ENCODE measurements around the gene PDZD7. TPM values are rescaled to one million over a fixed set of nuclear protein-coding genes. Genes with fewer than 3 reads are reported as not detected.

The PDZD7 gene
- total and polyA plus RNA-seq, 2 donors (not counting 3 experiments of a cell fraction or from before 2014, with no cell fraction given), result 0.41 to 1.6 TPM

DNA sequence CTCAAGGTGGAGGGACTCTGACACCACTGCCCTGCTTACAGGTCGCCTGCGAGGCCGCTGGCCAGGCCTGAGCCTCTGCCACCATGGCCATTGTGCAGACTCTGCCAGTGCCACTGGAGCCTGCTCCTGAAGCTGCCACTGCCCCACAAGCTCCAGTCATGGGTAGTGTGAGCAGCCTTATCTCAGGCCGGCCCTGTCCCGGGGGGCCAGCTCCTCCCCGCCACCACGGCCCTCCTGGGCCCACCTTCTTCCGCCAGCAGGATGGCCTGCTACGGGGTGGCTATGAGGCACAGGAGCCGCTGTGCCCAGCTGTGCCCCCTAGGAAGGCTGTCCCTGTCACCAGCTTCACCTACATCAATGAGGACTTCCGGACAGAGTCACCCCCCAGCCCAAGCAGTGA lies 28.5 kb downstream of the PDZD7 start:
- dilution Hi-C loops (cut with MboI; ENCODE audit: extremely low pct_ligation_motif_present, low sequenced_read_pairs) (no loop called here), intact Hi-C loops (cut with micrococcal nuclease) (no loop called here)
- Histone ChIP-seq H3K4me2 (ENCODE audit: insufficient read depth, low read length) (no peak overlapping the region), H2AFZ (ENCODE audit: low read depth, low read length) (no peak overlapping the region), H3K27me3 (ENCODE audit: control insufficient read depth in 2 of 2, insufficient read depth in 2 of 2, low read length in 2 of 2) (no peaks in the 10 kb centered on the region), H3K9me3 (replicated peaks; ENCODE audit: control insufficient read depth, insufficient read depth, low read length) (no peaks in the 10 kb centered on the region), H3K9me1 (replicated peaks; ENCODE audit: control insufficient read depth, extremely low read depth, insufficient read depth, low read length) (no peaks in the 10 kb centered on the region), H3K4me3 (replicated peaks in 1 of 3; ENCODE audit: insufficient read depth in 1 of 3, low read depth in 1 of 3, low read length in 3 of 3) (no peak overlapping the region), H3K4me1 (ENCODE audit: control insufficient read depth, extremely low read depth, insufficient read depth, low read length) (peaks cover 28% of the 10 kb centered on the region), H3K27ac (ENCODE audit: insufficient read depth, low read depth, low read length) (peak overlapping the region; percentile 40), H3K79me2 (ENCODE audit: control insufficient read depth, insufficient read depth, low read length) (peaks cover 34% of the 10 kb centered on the region), H4K20me1 (replicated peaks; ENCODE audit: control insufficient read depth, extremely low read depth, insufficient read depth, low read length) (no peaks in the 10 kb centered on the region), H3K9ac (replicated peaks; ENCODE audit: extremely low read depth, insufficient read depth, low read length) (no peak overlapping the region), H3K36me3 (ENCODE audit: control insufficient read depth in 2 of 2, extremely low read depth in 1 of 2, insufficient read depth in 2 of 2, low read length in 2 of 2) (peaks cover 15 to 33% of the 10 kb centered on the region in 2 experiments)
- no peak for DNase-seq (ENCODE audit: low read depth, low spot score)
- no peak for FAIRE-seq
- ChIA-PET POLR2A (no interaction called here), CTCF (interaction anchor here (1.6 to 2.9 kb wide), 2 partner anchors 9 to 64 kb away, joined by 3 to 18 read pairs; no protein-coding TSS in a partner anchor)
- BruUV-seq (replicated peaks), result no TSS peak
- TF ChIP-seq POLR2AphosphoS5 (IDR thresholded peaks at IDR 0.05; ENCODE audit: insufficient read depth, low read depth, low read length) (no peak), GATA2 (IDR thresholded peaks at IDR 0.05; ENCODE audit: insufficient read depth, insufficient read length, low read depth, low read length) (no peak), MYC (IDR thresholded peaks at IDR 0.05; ENCODE audit: low read depth, low read length) (no peak), JUN (IDR thresholded peaks at IDR 0.05; ENCODE audit: borderline replicate concordance, insufficient read depth, insufficient read length, low read depth) (no peak), EZH2 (IDR thresholded peaks at IDR 0.05; ENCODE audit: borderline replicate concordance, low read depth, low read length, severe bottlenecking) (no peak)
- TF ChIP-seq, protein P1, sequence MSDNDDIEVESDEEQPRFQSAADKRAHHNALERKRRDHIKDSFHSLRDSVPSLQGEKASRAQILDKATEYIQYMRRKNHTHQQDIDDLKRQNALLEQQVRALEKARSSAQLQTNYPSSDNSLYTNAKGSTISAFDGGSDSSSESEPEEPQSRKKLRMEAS (IDR thresholded peaks at IDR 0.05; ENCODE audit: insufficient read depth, insufficient read length), result no peak

DNA sequence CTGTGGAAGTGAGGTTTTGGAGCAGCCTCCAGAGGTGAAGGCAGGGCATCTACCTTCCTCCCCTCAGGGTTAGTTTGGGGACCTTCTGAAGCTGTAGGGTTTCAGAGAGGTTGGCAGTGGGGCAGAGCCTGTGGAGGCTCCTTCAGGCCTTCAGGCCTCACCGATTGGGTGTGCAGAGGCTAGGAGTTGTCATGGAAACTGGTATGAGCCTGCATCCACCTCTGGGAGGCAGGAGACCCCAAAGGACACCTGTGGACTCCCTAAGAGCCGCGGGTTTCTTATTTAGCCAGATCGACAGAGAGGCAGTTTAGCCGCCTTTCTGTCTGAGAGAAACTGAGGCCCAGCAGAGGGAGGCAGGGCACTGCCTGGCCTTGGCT lies 29.3 kb downstream of the PDZD7 start:
- peaks cover 13 to 29% of the 10 kb centered on the region in 2 experiments for H3K36me3 ChIP-seq (ENCODE audit: control insufficient read depth in 2 of 2, extremely low read depth in 1 of 2, insufficient read depth in 2 of 2, low read length in 2 of 2)
- H3K9me3 ChIP-seq (replicated peaks; ENCODE audit: control insufficient read depth, insufficient read depth, low read length), result no peaks in the 10 kb centered on the region
- H3K79me2 ChIP-seq (ENCODE audit: control insufficient read depth, insufficient read depth, low read length), result peaks cover 34% of the 10 kb centered on the region
- TF ChIP-seq, protein P1 (IDR thresholded peaks at IDR 0.05; ENCODE audit: insufficient read depth, insufficient read length), result no peak
- TF ChIP-seq GATA2 (IDR thresholded peaks at IDR 0.05; ENCODE audit: insufficient read depth, insufficient read length, low read depth, low read length), result no peak
- TF ChIP-seq FOS (IDR thresholded peaks at IDR 0.05; ENCODE audit: borderline replicate concordance, insufficient read depth, low read length), result no peak
- TF ChIP-seq POLR2A (IDR thresholded peaks at IDR 0.05; ENCODE audit: low read depth, low read length), result no peak
- no peak for TF ChIP-seq EZH2 (IDR thresholded peaks at IDR 0.05; ENCODE audit: borderline replicate concordance, low read depth, low read length, severe bottlenecking)
- TF ChIP-seq, protein P2, sequence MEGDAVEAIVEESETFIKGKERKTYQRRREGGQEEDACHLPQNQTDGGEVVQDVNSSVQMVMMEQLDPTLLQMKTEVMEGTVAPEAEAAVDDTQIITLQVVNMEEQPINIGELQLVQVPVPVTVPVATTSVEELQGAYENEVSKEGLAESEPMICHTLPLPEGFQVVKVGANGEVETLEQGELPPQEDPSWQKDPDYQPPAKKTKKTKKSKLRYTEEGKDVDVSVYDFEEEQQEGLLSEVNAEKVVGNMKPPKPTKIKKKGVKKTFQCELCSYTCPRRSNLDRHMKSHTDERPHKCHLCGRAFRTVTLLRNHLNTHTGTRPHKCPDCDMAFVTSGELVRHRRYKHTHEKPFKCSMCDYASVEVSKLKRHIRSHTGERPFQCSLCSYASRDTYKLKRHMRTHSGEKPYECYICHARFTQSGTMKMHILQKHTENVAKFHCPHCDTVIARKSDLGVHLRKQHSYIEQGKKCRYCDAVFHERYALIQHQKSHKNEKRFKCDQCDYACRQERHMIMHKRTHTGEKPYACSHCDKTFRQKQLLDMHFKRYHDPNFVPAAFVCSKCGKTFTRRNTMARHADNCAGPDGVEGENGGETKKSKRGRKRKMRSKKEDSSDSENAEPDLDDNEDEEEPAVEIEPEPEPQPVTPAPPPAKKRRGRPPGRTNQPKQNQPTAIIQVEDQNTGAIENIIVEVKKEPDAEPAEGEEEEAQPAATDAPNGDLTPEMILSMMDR (IDR thresholded peaks at IDR 0.05; ENCODE audit: extremely low read depth in 1 of 2, insufficient read depth in 1 of 2, low read depth in 1 of 2, low read length in 2 of 2), result no peak
- no peak for TF ChIP-seq POLR2AphosphoS5 (IDR thresholded peaks at IDR 0.05; ENCODE audit: insufficient read depth, low read depth, low read length)
- no peak for TF ChIP-seq JUN (IDR thresholded peaks at IDR 0.05; ENCODE audit: borderline replicate concordance, insufficient read depth, insufficient read length, low read depth)
- TF ChIP-seq MYC (IDR thresholded peaks at IDR 0.05; ENCODE audit: low read depth, low read length), result no peak
- ChIA-PET POLR2A (no interaction called here), CTCF (interaction anchor here (1.6 to 12.6 kb wide), 3 partner anchors 10 to 65 kb away, joined by 3 to 254 read pairs (median 18); no protein-coding TSS in a partner anchor)
- no peaks in the 10 kb centered on the region for H3K27me3 ChIP-seq (ENCODE audit: control insufficient read depth in 2 of 2, insufficient read depth in 2 of 2, low read length in 2 of 2)
- H4K20me1 ChIP-seq (replicated peaks; ENCODE audit: control insufficient read depth, extremely low read depth, insufficient read depth, low read length), result no peaks in the 10 kb centered on the region
- intact Hi-C loops (cut with micrococcal nuclease), result loop anchor here (1.0 kb wide), 1 partner anchor 31 kb away; no protein-coding TSS in a partner anchor
- DNase-seq (ENCODE audit: low read depth, low spot score) (no peak), FAIRE-seq (no peak)
- H3K9me1 ChIP-seq (replicated peaks; ENCODE audit: control insufficient read depth, extremely low read depth, insufficient read depth, low read length), result no peaks in the 10 kb centered on the region
- H3K4me1 ChIP-seq (ENCODE audit: control insufficient read depth, extremely low read depth, insufficient read depth, low read length), result peaks cover 29% of the 10 kb centered on the region
- no peak overlapping the region for H3K9ac ChIP-seq (replicated peaks; ENCODE audit: extremely low read depth, insufficient read depth, low read length)
- dilution Hi-C loops (cut with MboI; ENCODE audit: extremely low pct_ligation_motif_present, low sequenced_read_pairs), result no loop called here
- no peak overlapping the region for H3K4me3 ChIP-seq (replicated peaks in 1 of 3; ENCODE audit: insufficient read depth in 1 of 3, low read depth in 1 of 3, low read length in 3 of 3)
- H3K27ac ChIP-seq (ENCODE audit: insufficient read depth, low read depth, low read length), result peak overlapping the region; percentile 40
- BruUV-seq (replicated peaks), result no TSS peak
- peak overlapping the region; percentile 3 for H3K4me2 ChIP-seq (ENCODE audit: insufficient read depth, low read length)
- no peak overlapping the region for H2AFZ ChIP-seq (ENCODE audit: low read depth, low read length)

All from endothelial cell of umbilical vein (primary cell).